ENCODE data around the gene TMEM169.

The TMEM169 gene

DNA sequence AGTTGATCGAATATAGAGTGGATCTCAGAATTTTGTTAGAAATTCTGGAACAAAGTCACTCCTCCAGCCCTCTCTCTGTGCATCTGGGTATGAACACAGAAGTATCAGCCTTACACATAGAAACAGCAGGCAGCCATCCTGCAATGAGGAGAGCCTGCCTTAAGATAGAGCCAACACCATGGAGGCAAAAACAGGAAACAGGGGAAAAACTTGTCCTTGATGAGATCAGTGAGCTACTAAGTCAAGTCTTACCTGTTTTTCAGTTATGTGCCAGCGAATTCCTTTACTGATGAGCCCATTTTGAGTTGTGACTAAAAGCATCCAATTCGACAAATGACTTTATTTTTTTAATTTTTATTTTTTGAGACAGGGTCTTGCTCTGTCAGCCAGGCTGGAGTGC is 41.8 kb upstream of the TMEM169 start:
- H3K27ac ChIP-seq, result no peak overlapping the region
- no peaks in the 10 kb centered on the region for H3K4me1 ChIP-seq
- TF ChIP-seq, protein P1, sequence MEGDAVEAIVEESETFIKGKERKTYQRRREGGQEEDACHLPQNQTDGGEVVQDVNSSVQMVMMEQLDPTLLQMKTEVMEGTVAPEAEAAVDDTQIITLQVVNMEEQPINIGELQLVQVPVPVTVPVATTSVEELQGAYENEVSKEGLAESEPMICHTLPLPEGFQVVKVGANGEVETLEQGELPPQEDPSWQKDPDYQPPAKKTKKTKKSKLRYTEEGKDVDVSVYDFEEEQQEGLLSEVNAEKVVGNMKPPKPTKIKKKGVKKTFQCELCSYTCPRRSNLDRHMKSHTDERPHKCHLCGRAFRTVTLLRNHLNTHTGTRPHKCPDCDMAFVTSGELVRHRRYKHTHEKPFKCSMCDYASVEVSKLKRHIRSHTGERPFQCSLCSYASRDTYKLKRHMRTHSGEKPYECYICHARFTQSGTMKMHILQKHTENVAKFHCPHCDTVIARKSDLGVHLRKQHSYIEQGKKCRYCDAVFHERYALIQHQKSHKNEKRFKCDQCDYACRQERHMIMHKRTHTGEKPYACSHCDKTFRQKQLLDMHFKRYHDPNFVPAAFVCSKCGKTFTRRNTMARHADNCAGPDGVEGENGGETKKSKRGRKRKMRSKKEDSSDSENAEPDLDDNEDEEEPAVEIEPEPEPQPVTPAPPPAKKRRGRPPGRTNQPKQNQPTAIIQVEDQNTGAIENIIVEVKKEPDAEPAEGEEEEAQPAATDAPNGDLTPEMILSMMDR (IDR thresholded peaks at IDR 0.05), result no peak
- no peaks in the 10 kb centered on the region for H3K79me2 ChIP-seq
- H3K9me3 ChIP-seq (ENCODE audit: control insufficient read depth, low read length), result no peaks in the 10 kb centered on the region
- no peaks in the 10 kb centered on the region for H3K27me3 ChIP-seq (ENCODE audit: control insufficient read depth, insufficient read depth, low read length)
- no peak overlapping the region for H3K9ac ChIP-seq
- no peaks in the 10 kb centered on the region for H3K36me3 ChIP-seq (ENCODE audit: control insufficient read depth, insufficient read depth, low read length)
- H3K4me2 ChIP-seq (ENCODE audit: low read length), result no peak overlapping the region
- no peak overlapping the region for H2AFZ ChIP-seq
- no peak overlapping the region for H3K4me3 ChIP-seq (ENCODE audit: low read depth, low read length)

DNA sequence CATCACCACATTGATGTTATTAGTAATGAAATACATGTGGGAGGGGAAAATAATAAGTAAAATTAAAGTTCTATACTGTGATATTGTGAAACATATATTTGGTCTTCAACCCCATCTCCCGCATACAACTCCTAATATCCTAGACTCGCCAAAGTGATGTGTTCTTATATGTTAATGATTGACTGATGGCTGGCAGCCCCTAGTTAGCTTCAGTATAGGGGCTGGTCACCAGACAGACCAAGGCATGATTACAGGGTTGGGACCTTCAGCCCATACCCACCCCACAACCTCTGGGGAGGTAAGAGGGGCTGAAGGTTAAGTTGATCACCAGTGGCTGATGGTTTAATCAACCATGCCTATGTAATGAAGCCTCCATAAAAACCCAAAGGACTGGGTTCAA is 40.3 kb upstream of the TMEM169 start:
- H2AFZ ChIP-seq, result no peak overlapping the region
- H3K79me2 ChIP-seq, result no peaks in the 10 kb centered on the region
- H3K27me3 ChIP-seq (ENCODE audit: control insufficient read depth, insufficient read depth, low read length), result no peaks in the 10 kb centered on the region
- TF ChIP-seq, protein P1 (IDR thresholded peaks at IDR 0.05), result no peak
- no peak overlapping the region for H3K4me2 ChIP-seq (ENCODE audit: low read length)
- no peak overlapping the region for H3K4me3 ChIP-seq (ENCODE audit: low read depth, low read length)
- H3K9ac ChIP-seq, result no peak overlapping the region
- no peaks in the 10 kb centered on the region for H3K4me1 ChIP-seq
- H3K9me3 ChIP-seq (ENCODE audit: control insufficient read depth, low read length), result no peaks in the 10 kb centered on the region
- H3K36me3 ChIP-seq (ENCODE audit: control insufficient read depth, insufficient read depth, low read length), result no peaks in the 10 kb centered on the region
- no peak overlapping the region for H3K27ac ChIP-seq

DNA sequence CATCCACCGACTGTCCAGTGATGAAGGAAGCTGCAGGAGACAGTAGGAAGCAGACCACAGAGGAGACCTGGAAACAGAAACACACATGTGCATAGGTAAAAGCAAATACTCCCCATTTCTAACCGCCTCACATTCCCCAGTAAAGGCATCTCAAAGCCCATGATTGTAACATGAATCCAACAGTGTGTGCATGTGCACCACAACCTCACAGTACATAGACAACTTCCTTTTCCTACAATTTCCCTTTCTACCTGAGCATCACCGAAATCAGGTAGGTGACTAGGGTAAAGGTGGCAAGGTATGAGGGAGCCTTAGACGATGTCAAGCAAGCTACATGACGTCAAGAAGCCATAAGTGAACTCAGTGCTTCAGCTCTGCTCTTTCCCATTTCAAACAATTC is 37.8 kb upstream of the TMEM169 start:
- Histone ChIP-seq H3K4me3 (ENCODE audit: low read depth, low read length) (no peak overlapping the region), H3K4me1 (no peaks in the 10 kb centered on the region), H3K9me3 (ENCODE audit: control insufficient read depth, low read length) (no peaks in the 10 kb centered on the region), H3K9ac (no peak overlapping the region), H3K27ac (no peak overlapping the region), H3K27me3 (ENCODE audit: control insufficient read depth, insufficient read depth, low read length) (no peaks in the 10 kb centered on the region), H3K4me2 (ENCODE audit: low read length) (no peak overlapping the region), H3K36me3 (ENCODE audit: control insufficient read depth, insufficient read depth, low read length) (no peaks in the 10 kb centered on the region), H2AFZ (no peak overlapping the region), H3K79me2 (no peaks in the 10 kb centered on the region)
- TF ChIP-seq, protein P1 (IDR thresholded peaks at IDR 0.05), result no peak

DNA sequence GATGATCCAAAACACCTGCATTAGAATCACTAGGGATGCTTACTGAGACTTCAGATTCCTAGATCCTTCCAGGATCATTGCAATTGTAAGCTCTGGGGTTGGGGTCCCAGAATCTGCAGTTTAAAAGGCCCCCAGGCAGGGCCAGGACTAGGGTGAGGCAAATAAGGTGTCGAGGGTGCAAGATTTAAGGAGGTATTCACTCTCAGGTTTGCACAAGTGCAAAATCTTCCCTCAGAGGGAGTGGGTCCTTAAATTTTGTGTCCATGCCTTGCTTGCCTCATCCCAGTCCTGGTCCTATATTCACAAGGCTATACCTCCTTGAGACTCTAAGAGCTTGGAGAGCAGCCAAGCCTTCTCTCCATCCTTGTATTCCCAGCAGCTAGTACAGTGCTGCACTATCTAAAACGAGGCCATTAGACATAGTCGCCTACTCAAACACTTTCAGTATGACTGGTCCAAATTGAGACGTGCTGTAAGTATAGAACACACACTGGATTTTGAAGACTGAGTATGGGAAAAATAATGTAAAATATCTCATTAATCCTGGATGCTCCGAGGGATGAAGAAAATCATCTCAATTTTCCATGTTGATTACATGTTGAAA is 36.7 kb upstream of the TMEM169 start:
- H3K4me3 ChIP-seq (ENCODE audit: low read depth, low read length), result no peak overlapping the region
- H3K27me3 ChIP-seq (ENCODE audit: control insufficient read depth, insufficient read depth, low read length), result no peaks in the 10 kb centered on the region
- H2AFZ ChIP-seq, result no peak overlapping the region
- H3K79me2 ChIP-seq, result no peaks in the 10 kb centered on the region
- no peak overlapping the region for H3K27ac ChIP-seq
- no peaks in the 10 kb centered on the region for H3K4me1 ChIP-seq
- H3K4me2 ChIP-seq (ENCODE audit: low read length), result no peak overlapping the region
- no peak overlapping the region for H3K9ac ChIP-seq
- H3K9me3 ChIP-seq (ENCODE audit: control insufficient read depth, low read length), result no peaks in the 10 kb centered on the region
- TF ChIP-seq, protein P1 (IDR thresholded peaks at IDR 0.05), result no peak
- no peaks in the 10 kb centered on the region for H3K36me3 ChIP-seq (ENCODE audit: control insufficient read depth, insufficient read depth, low read length)

DNA sequence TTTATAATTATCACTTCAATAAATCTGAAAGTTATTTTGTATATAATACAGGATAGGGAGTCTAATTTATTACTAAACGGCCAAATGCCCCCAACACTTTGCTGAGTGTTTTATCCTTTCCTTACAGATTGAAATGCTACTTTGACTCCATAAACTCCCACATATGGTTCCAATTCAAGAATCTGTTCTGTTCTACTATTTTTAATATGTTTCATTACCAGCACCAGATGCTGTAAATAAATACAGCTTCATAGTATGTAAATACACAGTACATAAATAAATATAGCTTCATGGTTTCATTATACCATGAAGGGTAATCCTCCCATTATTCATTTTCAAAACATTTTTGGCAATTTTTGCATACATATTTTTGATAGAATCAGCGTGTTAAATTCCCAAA is 34.3 kb upstream of the TMEM169 start:
- Histone ChIP-seq H3K27me3 (ENCODE audit: control insufficient read depth, insufficient read depth, low read length) (no peaks in the 10 kb centered on the region), H3K4me2 (ENCODE audit: low read length) (no peak overlapping the region), H3K4me3 (ENCODE audit: low read depth, low read length) (no peak overlapping the region), H3K36me3 (ENCODE audit: control insufficient read depth, insufficient read depth, low read length) (no peaks in the 10 kb centered on the region), H3K79me2 (no peaks in the 10 kb centered on the region), H3K4me1 (no peaks in the 10 kb centered on the region), H3K9ac (no peak overlapping the region), H2AFZ (no peak overlapping the region), H3K9me3 (ENCODE audit: control insufficient read depth, low read length) (no peaks in the 10 kb centered on the region), H3K27ac (no peak overlapping the region)
- TF ChIP-seq, protein P1 (IDR thresholded peaks at IDR 0.05), result no peak
